Stimulated activated CD4-positive, alpha-beta T cell treated with anti-CD3 and anti-CD28 coated beads, Interleukin-2, amount 100 ng/mL, for 4 hours (primary cell): Measurements from ENCODE around the gene TCAP.
"Not testable (repeated sequence)": the region's sequence is repeated elsewhere in the genome, so short reads cannot be mapped to it uniquely, and the experiment has no call there.

Source experiments
- DNase-seq: peaks from one replicate; pipeline ENCODE4 v3.0.0-alpha.2; 2020; ENCODE audit warnings: low read depth

The TCAP gene

DNA sequence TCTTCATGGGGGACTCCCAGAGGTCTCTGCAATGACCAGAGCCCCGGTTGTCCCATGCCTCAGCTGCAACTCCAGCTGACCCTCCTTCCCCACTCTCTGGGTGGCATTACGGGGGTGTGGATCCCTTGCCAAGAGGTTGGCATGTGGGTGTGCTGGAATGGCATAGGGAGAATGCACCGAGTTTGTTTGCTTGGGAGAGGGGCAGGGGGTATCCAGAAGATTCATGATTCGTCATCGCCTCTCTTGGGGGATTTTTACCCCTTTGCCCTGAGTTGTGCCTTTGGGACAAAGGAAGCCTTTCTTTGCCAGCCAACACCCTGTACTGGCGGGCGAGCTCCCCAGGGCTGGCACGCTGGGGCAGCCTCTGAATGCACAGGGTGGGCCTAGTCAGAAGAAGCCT, 41.2 kb downstream of the TCAP start:
- no peak for DNase-seq

DNA sequence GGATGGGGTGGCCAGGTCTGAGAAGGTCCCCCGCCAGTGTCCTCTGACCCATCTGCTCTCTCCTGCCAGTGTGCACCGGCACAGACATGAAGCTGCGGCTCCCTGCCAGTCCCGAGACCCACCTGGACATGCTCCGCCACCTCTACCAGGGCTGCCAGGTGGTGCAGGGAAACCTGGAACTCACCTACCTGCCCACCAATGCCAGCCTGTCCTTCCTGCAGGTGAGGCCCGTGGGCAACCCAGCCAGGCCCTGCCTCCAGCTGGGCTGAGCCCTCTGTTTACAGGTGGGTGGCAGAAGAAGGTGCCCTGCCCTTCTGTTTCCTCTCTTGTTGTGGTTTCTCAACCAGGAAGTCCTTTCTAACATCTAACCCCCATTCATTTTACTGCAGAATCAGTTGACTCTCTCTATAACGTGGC, 41.8 kb downstream of the TCAP start:
- no peak for DNase-seq

DNA sequence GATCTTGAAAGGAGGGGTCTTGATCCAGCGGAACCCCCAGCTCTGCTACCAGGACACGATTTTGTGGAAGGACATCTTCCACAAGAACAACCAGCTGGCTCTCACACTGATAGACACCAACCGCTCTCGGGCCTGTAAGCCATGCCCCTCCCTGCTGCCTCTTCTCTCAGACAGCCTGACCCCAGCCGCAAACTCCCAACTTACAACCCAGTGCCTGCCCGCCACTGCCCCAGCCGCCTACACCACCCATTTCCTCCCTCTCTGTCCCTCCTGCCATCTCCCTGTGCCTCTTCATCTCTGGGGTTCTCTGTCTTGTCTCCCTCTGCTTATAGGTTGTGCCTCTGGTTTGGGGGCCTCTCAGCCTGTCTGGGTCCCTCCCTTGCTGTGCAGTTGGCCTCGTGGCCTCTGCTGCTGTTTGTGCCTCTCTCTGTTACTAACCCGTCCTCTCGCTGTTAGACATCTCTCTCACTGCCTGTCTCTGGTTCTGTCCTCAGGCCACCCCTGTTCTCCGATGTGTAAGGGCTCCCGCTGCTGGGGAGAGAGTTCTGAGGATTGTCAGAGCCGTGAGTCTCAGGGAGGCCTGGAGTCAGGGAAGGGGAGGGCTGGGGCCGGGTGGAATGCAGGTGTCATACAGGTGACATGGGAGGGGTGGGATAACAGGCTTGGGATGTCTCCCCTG, 44.3 kb downstream of the TCAP start:
- no peak for DNase-seq

DNA sequence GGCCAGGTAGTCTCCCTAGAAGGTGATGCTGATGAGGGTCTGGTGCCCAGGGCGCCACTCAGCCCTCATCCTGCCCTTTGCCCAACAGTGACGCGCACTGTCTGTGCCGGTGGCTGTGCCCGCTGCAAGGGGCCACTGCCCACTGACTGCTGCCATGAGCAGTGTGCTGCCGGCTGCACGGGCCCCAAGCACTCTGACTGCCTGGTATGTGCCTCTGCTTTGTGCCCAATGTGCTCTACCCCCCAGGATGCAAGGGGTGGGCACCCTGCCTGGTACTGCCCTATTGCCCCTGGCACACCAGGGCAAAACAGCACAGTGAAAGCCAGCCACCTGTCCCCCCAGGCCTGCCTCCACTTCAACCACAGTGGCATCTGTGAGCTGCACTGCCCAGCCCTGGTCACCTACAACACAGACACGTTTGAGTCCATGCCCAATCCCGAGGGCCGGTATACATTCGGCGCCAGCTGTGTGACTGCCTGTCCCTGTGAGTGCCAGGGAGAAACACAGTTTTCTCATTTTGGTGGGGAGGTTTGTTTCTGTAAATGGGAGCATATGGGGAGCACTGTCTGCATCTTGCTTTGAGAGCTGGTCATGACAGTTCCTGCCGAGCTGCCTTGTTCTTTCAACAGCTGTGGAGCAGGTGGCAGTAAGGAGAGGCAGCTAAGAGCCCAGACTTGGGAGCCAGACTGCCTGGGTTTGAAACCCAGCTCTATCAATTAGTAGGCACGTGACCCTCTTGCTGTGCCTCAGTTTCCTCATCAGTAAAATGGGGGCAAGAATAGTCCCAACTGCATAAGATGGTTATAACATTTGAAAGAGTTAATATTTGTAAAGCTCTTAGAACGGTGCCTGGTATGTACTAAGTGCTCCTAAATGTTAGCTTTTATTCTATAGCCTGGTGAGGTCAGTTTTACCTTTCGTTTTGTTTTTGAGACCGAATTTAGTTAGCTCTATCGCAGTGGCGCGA, 45.1 kb downstream of the TCAP start:
- DNase-seq = no peak

DNA sequence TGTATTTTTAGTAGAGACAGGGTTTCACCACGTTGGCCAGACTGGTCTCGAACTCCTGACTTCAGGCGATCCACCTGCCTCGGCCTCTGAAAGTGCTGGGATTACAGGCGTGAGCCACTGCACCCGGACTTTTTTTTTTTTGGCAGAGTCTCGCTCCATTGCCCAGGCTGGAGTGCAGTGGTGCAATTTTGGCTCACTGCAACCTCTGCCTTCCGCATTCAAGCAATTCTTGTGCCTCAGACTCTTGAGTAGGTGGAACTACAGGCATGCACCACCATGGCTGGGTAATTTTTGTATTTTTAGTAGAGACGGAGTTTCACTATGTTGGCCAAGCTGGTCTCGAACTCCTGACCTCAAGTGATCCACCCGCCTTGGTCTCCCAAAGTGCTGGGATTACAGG, 45.9 kb downstream of the TCAP start:
- DNase-seq = not testable (repeated sequence)

DNA sequence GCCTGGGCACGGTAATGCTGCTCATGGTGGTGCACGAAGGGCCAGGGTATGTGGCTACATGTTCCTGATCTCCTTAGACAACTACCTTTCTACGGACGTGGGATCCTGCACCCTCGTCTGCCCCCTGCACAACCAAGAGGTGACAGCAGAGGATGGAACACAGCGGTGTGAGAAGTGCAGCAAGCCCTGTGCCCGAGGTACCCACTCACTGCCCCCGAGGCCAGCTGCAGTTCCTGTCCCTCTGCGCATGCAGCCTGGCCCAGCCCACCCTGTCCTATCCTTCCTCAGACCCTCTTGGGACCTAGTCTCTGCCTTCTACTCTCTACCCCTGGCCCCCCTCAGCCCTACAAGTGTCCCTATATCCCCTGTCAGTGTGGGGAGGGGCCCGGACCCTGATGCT, 46.7 kb downstream of the TCAP start:
- DNase-seq = no peak

DNA sequence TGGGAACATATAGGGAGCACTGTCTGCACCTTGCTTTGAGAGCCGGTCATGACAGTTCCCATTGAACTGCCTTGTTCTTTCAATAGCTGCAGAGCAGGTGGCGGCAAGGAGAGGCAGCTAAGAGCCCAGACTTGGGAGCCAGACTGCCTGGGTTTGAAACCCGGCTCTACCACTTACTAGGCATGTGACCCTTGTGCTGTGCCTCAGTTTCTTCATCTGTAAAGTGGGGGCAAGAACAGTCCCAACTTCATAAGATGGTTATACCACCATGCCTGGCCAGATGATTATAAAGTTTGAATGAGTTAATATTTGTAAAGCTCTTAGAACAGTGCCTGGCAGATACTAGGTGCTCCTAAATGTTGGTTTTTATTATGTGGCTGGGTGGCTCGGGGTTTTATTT, 49.1 kb downstream of the TCAP start:
- no peak for DNase-seq

DNA sequence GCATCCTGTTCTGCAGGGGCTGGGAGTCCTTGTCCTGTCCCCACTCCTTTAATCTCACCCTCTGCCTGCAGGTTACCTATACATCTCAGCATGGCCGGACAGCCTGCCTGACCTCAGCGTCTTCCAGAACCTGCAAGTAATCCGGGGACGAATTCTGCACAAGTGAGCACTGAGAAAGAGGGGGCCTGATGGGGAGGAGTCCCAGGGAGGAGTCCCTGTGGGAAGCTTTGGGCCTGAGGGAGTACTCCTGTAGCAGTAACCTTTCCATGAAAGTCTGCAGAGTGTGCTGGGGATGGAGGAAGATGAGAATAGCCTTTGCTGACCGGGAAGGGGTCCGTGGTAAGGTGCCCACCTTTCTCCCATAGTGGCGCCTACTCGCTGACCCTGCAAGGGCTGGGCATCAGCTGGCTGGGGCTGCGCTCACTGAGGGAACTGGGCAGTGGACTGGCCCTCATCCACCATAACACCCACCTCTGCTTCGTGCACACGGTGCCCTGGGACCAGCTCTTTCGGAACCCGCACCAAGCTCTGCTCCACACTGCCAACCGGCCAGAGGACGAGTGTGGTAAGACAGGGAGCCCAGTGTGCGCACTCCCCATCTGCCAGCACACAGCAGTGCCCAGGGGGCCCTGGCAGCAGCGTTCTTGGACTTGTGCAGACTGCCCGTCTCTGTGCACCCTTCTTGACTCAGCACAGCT, 50.4 kb downstream of the TCAP start:
- DNase-seq = no peak
